Esophagus squamous epithelium (tissue), 5 donors: ENCODE measurements around the gene DARS2. TPM values are rescaled to one million over a fixed set of nuclear protein-coding genes. Genes with fewer than 3 reads are reported as not detected.
"Not testable (repeated sequence)": the region's sequence is repeated elsewhere in the genome, so short reads cannot be mapped to it uniquely, and the experiment has no call there.

Source experiments
- DNase-seq: peaks from one replicate; lab custom pipeline; 2025; lab: John Stamatoyannopoulos, UW
- H3K27ac ChIP-seq, 4 donors: fragments of 200-600 bp; sonication (generic); one replicate each; pipeline ENCODE4 v1.5.1; 2016 to 2019; ENCODE audit warnings: mild to moderate bottlenecking in 1 of 4
- H3K27me3 ChIP-seq, 4 donors: fragments of 200-600 bp; sonication (generic); 1 replicate in 3 of 4; 2 replicates in 1 of 4; pipeline versions ENCODE4 v1.5.1 to v1.6.0; 2017 to 2021; ENCODE audit warnings: antibody characterized with exemption in 1 of 4
- H3K36me3 ChIP-seq, 3 donors: fragments of 200-600 bp; sonication (generic); one replicate each; pipeline ENCODE4 v1.5.1; 2016 to 2019
- H3K4me1 ChIP-seq, 3 donors: fragments of 200-600 bp; sonication (generic); one replicate each; pipeline ENCODE4 v1.5.1; 2017 to 2019
- H3K4me3 ChIP-seq, 4 donors: fragments of 200-600 bp; sonication (generic); 1 replicate in 3 of 4; 2 replicates in 1 of 4; pipeline ENCODE4 v1.5.1; 2016 to 2019; ENCODE audit warnings: mild to moderate bottlenecking in 2 of 4, moderate library complexity in 1 of 4
- H3K9me3 ChIP-seq, 3 donors: fragments of 200-600 bp; sonication (generic); one replicate each; pipeline ENCODE4 v1.5.1; 2016 to 2019
- CTCF ChIP-seq, 6 experiments: fragments of 450-650 bp in 4 of 6; fragments of 200-600 bp in 2 of 6; sonication (generic) in 2 of 6; IDR thresholded peaks; one replicate each; pipeline ENCODE4 v1.5.1; 2016 to 2019; ENCODE audit warnings: antibody characterized with exemption in 6 of 6, mild to moderate bottlenecking in 4 of 6, moderate library complexity in 4 of 6
- POLR2A ChIP-seq, 4 donors: fragments of 450-650 bp; IDR thresholded peaks; one replicate each; pipeline ENCODE4 v1.6.1; 2017; ENCODE audit warnings: antibody characterized with exemption in 4 of 4, mild to moderate bottlenecking in 4 of 4, moderate library complexity in 3 of 4
- WGBS, 2 donors: methylation state at CpG; one replicate each; pipeline ENCODE4 v1.1.5; 2018; 5-methylcytosine and 5-hydroxymethylcytosine counted together
- intact Hi-C: fragments of 100-400 bp; cut with DNase I; formaldehyde crosslinking; loops from one replicate; pipeline ENCODE4 v1.15.0; 2022
- total RNA-seq, 4 donors: library from RNA; depleted of rRNA; stranded (reverse); fragments of >200 nt; gene quantifications; one replicate each; pipeline ENCODE4 v1.1.0, GENCODE V29; 2016
- donor health status: DM: yes; HTN: yes; CAD: no.

The DARS2 gene
- total RNA-seq, 4 donors from 2014 or later, result 6.6 to 14.7 (median 9.9) TPM

- no peaks in the 10 kb centered on the region for H3K9me3 ChIP-seq
- 89 to 90% methylated on average over 2 of the region's 2 CpGs for WGBS, 2 donors
- intact Hi-C loops, result no loop called here
Measured at GRCh38 chr1:173789841-173790240, 34.6 kb upstream of the DARS2 start.

GRCh38 chr1:173798078-173798477, 26.4 kb upstream of the DARS2 start:
- no peak for TF ChIP-seq CTCF (IDR thresholded peaks at IDR 0.05)
- TF ChIP-seq POLR2A (IDR thresholded peaks at IDR 0.05), result no peak
- Histone ChIP-seq H3K4me3 (no peak overlapping the region), H3K9me3 (no peaks in the 10 kb centered on the region), H3K36me3 (peaks cover 0 to 42% (median 0%) of the 10 kb centered on the region in 3 donors), H3K4me1 (no peaks in the 10 kb centered on the region), H3K27ac (no peak overlapping the region), H3K27me3 (no peaks in the 10 kb centered on the region)
- DNase-seq, result no peak
- intact Hi-C loops, result no loop called here

More at GRCh38 chr1:173789841-173790240, 34.6 kb upstream of the DARS2 start:
- no peak overlapping the region for H3K27ac ChIP-seq
- peaks cover 0 to 46% (median 0%) of the 10 kb centered on the region in 3 donors for H3K36me3 ChIP-seq
- no peak for DNase-seq
- no peak for TF ChIP-seq CTCF (IDR thresholded peaks at IDR 0.05)
- no peak for TF ChIP-seq POLR2A (IDR thresholded peaks at IDR 0.05)
- no peaks in the 10 kb centered on the region for H3K27me3 ChIP-seq
- no peaks in the 10 kb centered on the region for H3K4me1 ChIP-seq
- H3K4me3 ChIP-seq, result no peak overlapping the region

- H3K27ac ChIP-seq, intact Hi-C loops, H3K4me1 ChIP-seq, H3K9me3 ChIP-seq, H3K27me3 ChIP-seq, DNase-seq, H3K4me3 ChIP-seq: not testable (repeated sequence)
- H3K36me3 ChIP-seq, result peaks cover 0 to 55% (median 0%) of the 10 kb centered on the region in 3 donors
- 100% methylated on average over 1 of the region's 1 CpG for WGBS, 2 donors
Measured at GRCh38 chr1:173799995-173800394, 24.5 kb upstream of the DARS2 start.

GRCh38 chr1:173802961-173803360, 21.5 kb upstream of the DARS2 start:
- peaks cover 0 to 81% (median 0%) of the 10 kb centered on the region in 3 donors for H3K36me3 ChIP-seq
- H3K4me1 ChIP-seq, result no peaks in the 10 kb centered on the region
- TF ChIP-seq CTCF (IDR thresholded peaks at IDR 0.05) (no peak), POLR2A (IDR thresholded peaks at IDR 0.05) (no peak)
- 80 to 93% methylated on average over 1 to 2 of the region's 2 CpGs for WGBS, 2 donors
- no peaks in the 10 kb centered on the region for H3K9me3 ChIP-seq
- intact Hi-C loops, result no loop called here
- H3K27me3 ChIP-seq, result no peaks in the 10 kb centered on the region
- H3K4me3 ChIP-seq, result no peak overlapping the region
- no peak for DNase-seq
- no peak overlapping the region for H3K27ac ChIP-seq

- H3K9me3 ChIP-seq, H3K4me1 ChIP-seq, H3K27me3 ChIP-seq, intact Hi-C loops, H3K4me3 ChIP-seq, H3K27ac ChIP-seq, DNase-seq: not testable (repeated sequence)
- 93 to 95% methylated on average over 5 of the region's 5 CpGs for WGBS, 2 donors
- peaks cover 0 to 39% (median 0%) of the 10 kb centered on the region in 3 donors for H3K36me3 ChIP-seq
Measured at GRCh38 chr1:173813654-173814053, 10.8 kb upstream of the DARS2 start.

GRCh38 chr1:173818459-173818858, 6.0 kb upstream of the DARS2 start:
- no peaks in the 10 kb centered on the region for H3K27me3 ChIP-seq
- H3K4me1 ChIP-seq, result peaks cover 2 to 12% (median 5%) of the 10 kb centered on the region in 3 donors
- H3K36me3 ChIP-seq, result peaks cover 0 to 10% (median 0%) of the 10 kb centered on the region in 3 donors
- 65 to 92% methylated on average over 1 of the region's 1 CpG for WGBS, 2 donors
- DNase-seq, result no peak
- intact Hi-C loops, result no loop called here
- H3K4me3 ChIP-seq, result no peak overlapping the region
- TF ChIP-seq CTCF (IDR thresholded peaks at IDR 0.05) (no peak), POLR2A (IDR thresholded peaks at IDR 0.05) (no peak)
- H3K27ac ChIP-seq, result no peak overlapping the region
- H3K9me3 ChIP-seq, result no peaks in the 10 kb centered on the region
